Epithelial cell of esophagus (primary cell): ENCODE data around the gene MSMB.

Experiments used
- DNase-seq: peaks from one replicate; pipeline ENCODE4 v3.0.0; 2010; ENCODE audit warnings: low read depth
- H3K4me3 ChIP-seq: 2 replicates; pipeline ENCODE4 v1.5.1; 2011; ENCODE audit warnings: mild to moderate bottlenecking, low read length, control low read depth
- CTCF ChIP-seq: IDR thresholded peaks from 2 replicates; pipeline ENCODE4 v1.5.1; 2011; ENCODE audit warnings: low read depth, mild to moderate bottlenecking, low read length, control low read depth, inconsistent platforms; ENCODE audit not compliant: insufficient read depth; ENCODE audit errors: missing control alignments

Gene MSMB

DNA sequence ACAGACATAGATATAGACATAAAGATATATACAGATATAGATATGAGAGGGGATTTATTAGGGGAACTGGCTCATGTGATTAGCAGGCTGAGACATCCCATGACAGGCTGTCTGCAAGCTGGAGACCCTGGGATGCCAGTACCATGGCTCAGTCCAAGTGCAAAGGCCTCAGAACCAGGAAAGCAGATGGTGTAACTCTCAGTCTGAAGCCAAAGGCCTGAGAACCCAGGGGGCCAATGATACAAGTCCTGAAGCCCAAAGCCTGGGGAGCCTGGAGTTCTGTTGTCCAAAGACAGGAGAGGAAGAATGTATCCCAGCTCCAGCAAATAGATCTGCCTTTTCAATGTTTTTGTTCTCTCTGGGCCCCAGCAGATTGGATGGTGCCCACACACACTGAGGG is 21.1 kb downstream of the MSMB start:
- TF ChIP-seq CTCF = no peak
- no peak for DNase-seq

GRCh38 chr10:46022978-46023702 is 22.9 kb downstream of the MSMB start:
- DNase-seq = peak; percentile 86
- TF ChIP-seq CTCF = no peak
- peak overlapping the region; percentile 65 for H3K4me3 ChIP-seq

More for the DNA sequence above, 21.1 kb downstream of the MSMB start:
- no peak overlapping the region for H3K4me3 ChIP-seq

GRCh38 chr10:46020344-46020657 is 25.8 kb downstream of the MSMB start:
- H3K4me3 ChIP-seq = no peak overlapping the region
- TF ChIP-seq CTCF = no peak
- DNase-seq = no peak

DNA sequence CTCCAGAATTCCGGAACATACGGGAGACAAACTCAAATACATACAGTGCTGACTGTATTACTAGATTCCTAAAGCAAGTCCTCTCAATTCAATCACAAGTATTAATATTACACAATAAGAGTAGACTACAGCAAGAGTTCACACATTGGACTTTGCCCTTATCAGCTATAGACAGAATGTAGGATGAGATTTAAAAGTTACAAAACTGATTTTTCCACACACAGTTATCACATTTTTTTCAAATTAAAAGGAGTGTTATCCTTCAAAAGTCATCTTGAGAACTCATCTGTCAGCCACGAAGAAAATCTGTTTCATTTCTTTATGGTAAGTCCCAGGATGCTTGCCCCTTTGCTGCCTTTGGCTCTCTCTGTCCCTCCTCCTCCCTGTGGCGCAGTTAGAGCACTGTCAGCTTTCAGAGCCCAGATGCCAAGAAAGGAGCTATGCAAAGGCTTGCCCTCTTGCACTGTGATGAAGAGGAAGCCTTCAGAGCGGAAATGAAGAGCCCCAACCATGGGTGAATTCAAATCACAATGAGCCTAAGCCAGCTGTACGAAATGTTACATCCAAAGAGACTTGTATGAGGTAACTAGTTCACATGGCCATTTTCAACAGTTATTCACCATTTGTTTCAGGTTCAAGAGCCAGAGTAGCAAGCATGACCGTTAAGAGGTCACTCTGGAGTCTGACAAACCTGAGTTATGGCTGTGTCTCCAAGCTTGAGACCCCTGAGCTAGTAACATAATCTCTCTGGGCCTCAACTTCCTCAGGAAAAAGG is 26.3 kb downstream of the MSMB start:
- H3K4me3 ChIP-seq = no peak overlapping the region
- DNase-seq = no peak
- no peak for TF ChIP-seq CTCF

DNA sequence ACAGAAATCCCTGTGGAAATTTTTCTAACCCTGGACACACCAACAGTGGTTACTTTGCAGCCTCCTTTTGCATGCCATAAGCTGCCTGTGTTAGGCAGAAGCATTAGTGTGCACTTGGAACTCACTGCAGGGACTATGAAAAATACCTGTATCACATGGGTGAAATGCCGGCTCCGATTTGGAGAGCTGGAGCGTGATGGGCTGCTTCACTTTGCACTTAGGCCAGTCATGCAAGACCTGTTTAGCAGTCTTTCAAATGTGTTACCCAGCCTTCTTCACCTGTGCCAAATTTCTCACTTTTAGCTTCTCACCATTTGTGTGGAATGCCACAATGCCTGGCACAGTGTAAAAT is 26.9 kb downstream of the MSMB start:
- H3K4me3 ChIP-seq = no peak overlapping the region
- DNase-seq = peak; percentile 44
- TF ChIP-seq CTCF = no peak

- no peak overlapping the region for H3K4me3 ChIP-seq
- TF ChIP-seq CTCF = no peak
- no peak for DNase-seq
These were observed 27.5 kb downstream of the MSMB start for GRCh38 chr10:46018453-46019176.
